NCI-H146 treated with DMSO at 0.1 percent for 48 hours (cell line): ENCODE data around the gene DAB2IP.

Experiments used
- DNase-seq: peaks from one replicate; lab custom pipeline; 2025; ENCODE audit not compliant: unreplicated experiment; lab: John Stamatoyannopoulos, UW

DAB2IP gene

DNA sequence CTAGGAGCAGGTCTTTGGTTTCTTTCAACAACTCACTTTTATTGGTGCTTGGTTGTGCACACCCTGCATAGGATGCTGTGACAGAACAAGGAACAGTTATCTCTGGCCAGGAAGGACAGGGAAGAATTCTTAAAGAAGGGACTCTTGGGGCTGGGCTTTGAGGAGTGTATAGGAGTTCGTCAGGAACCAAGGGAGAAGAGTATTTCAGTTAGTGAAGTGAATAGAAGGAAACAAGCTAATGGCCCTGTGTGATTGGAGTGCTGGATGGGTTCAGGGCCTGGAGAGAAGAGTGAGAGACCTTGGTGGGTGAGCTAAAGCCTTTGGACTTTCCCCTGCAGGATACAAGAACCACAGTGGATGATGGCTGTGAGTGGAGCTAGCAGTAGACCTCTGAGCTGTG lies 32.2 kb downstream of the DAB2IP start:
- DNase-seq: no peak

GRCh38 chr9:121684381-121685145 lies 33.1 kb downstream of the DAB2IP start:
- DNase-seq: no peak

DNA sequence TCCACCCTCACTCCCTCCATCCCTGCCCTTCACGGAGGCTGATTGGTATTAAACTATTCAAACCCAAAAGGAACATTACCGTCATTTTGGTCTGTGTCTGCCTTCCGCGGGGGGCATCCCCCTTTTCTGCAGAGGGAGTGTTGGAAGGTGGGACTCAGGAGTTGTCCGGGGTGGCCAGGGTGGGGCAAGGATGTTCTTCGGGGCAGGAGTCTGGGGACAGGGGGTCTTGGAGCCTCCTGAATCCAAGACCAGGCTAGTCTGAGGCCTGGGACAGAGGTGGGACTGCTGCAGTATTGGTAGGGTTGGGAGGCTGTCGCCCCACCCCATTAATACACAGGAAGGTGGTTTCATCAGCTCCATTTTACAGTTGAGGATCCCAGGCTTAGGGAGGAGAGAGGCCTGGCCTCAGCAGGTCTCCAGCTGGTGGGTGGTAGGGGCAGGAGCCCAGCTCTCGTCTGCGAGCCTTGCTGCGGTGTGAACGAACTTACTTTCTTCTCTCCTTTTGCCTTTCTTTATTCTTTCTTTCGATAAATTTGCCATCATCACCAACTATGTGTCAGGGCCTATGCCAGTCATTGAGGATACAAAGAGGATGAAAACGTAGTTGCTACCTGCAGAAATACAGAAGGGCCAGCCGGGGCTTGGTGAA lies 33.8 kb downstream of the DAB2IP start:
- DNase-seq: no peak

DNA sequence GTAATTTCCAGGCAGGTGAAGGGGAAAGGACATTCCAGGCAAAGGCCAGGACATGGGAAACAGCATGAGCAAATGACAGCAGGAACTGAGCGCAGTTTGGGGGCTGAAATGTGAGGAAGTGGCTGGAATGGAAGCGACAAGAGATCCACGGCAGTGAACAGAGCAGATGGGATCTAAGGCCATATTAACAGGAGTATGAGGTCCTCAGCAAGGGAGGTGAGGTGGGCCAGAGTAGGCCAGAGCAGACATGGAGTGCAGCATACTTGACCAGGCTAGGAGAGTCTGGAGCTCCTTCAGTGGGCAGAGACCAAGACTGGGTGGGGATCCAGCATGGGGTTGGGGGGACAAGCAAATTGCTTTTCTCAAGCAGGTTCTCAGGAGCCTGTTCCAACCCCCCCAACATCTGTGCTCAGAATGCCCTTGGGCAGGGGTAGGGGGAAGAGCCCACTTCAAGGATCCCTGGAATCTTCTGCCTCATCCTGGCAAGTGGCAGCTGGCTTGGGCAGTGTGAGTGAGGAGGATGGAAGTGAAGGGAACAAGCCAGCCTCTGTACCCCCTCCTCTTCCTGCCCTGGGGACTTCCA lies 34.5 kb downstream of the DAB2IP start:
- no peak for DNase-seq

DNA sequence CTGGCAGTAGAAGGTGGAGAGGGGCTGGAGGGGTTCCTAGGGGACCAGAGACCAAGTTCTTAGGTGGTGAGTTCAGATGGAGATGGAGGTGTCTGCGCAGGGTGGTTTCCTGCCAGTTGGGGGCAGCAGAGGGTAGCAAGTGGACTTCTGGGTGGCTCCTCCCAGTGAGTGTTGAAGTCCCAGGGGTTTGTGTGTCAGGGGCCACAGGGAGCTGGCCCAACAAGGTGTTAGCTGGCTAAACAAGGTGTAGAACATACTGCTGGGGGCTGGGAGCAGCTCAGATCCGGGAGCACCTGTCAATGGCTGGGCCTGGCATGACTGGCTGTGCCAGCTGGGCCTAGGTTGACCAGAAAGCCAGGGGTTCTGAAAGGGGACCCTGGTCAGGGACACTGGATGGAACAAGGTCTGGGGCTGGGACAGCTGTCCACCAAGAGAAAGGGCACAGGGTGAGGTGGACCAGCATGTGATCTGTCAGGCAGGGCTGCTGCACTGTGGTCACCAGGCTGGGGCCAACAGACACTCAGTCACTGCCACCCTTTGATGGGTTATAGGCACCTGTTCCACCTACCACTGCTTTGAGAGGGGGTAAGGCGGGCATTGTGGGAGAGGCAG lies 35.6 kb downstream of the DAB2IP start:
- DNase-seq: no peak

GRCh38 chr9:121688146-121688680 lies 36.8 kb downstream of the DAB2IP start:
- DNase-seq: no peak

DNA sequence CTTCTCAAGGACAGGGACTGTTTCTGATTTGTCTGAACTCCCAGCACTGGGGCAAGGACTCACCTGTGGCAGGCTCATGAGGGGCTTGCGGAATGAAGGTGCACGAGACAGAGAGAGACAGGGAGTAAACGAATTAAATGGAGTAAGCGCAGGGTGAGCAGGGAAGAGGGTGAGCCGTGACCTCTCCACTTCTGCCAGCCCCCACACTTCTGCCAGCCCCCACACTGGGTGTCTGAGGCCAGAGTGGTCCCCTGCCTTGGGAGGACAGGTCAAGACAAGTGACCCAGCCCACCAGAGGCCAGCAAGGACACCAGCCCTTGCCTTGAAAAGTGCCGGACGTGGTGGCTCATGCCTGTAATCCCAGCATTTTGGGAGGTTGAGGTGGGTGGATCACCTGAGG lies 37.2 kb downstream of the DAB2IP start:
- no peak for DNase-seq

- DNase-seq: no peak
Observed at GRCh38 chr9:121689461-121690157, 38.2 kb downstream of the DAB2IP start.

DNA sequence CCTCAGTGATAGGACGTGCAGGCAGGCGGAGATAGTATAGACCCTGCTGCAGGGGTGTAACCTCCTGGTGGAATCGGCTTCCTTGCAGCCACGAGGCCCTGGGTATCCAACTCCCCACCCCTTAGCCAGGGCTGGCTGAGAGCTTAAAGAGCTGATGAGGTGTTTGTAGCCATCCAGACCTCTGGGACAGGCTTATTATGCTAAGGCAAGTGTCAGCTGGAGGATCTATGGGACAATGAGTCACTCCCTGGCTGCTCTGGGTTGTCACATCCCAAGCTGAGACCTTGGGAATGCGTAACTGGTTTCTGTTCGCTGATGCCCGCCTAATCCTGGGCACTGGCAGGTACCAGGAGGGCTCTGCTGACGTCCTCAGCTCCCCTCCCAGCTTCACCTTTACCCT lies 38.9 kb downstream of the DAB2IP start:
- no peak for DNase-seq

GRCh38 chr9:121690766-121691165 lies 39.3 kb downstream of the DAB2IP start:
- no peak for DNase-seq

GRCh38 chr9:121691890-121692289 lies 40.5 kb downstream of the DAB2IP start:
- DNase-seq: no peak

DNA sequence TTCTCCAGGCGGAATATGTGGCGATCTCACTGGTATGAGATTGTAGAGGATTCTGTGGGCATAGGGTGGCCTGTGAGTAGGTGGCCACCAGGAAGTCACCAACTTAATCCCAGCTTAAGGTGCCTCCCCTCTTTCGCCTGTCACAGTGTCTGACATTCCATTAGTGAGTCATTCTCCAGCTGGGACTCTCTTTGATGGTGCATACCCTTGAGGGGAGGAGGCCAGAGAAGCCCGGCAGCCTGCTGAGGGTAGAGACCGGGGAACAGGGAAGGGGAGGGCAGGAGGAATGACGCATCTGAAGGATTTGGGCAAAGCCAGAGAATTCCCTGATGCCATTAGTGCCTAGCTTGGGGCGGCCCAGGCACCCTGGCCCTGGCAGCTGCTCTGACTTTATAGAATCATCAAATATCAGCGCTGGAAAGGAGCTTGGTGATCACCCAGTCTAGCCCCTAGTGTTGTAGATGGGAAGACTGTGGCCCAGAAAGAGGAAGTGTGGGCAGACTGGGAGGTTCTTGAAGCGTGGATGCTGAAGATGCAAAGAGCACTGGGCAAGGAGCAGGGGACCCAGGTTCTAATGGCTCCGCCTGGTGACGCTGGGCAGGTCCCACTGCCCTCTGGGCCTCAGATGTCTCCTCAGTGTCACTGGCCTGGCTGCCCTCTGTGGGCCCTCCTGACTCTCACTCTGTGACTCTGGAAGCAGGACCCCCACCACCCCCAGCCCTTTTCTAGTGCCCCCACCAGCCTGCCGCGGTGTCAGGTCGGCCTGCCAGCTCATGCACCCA lies 41.4 kb downstream of the DAB2IP start:
- no peak for DNase-seq

GRCh38 chr9:121693388-121693670 lies 41.9 kb downstream of the DAB2IP start:
- no peak for DNase-seq

- DNase-seq: no peak
Observed at GRCh38 chr9:121694001-121694400, 42.6 kb downstream of the DAB2IP start.

DNA sequence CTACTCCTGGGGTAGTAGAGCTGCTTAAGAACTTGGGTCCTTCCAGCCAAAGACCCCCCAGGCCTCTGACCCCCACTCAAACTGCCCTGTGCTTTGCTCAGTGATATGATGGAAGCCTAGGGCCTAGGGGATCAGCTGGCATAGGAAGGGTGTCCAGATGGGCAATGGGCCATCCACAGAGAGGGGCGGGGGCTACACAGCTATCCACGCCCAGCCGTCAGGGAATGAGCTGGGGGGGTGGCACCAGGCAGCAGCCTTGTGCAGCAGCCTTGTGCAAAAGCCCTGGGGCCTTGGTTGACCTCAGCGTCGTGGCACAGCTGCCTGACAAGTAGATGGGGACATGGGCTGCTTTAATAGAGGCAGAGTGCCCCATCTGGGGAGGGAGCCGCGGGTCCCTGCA lies 43.2 kb downstream of the DAB2IP start:
- DNase-seq: no peak

DNA sequence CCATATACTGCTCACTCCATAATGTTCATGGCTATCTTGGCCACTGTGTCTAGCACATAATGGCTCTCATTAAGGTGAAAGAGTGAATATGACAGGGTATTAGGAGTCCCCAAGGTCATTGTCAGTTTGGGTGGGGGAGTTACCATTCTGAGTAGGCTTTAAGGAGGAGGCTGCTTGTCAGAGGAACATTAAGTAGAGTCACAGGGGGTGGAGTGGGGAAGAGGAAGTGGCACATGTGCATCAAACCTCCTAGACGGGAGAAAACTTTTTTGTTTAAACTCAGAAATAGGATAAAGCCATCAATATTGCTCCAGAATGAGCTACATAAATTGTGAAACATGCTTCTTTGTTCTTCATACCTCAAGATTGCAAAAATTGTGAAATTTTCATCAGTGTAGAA lies 45.5 kb downstream of the DAB2IP start:
- no peak for DNase-seq

DNA sequence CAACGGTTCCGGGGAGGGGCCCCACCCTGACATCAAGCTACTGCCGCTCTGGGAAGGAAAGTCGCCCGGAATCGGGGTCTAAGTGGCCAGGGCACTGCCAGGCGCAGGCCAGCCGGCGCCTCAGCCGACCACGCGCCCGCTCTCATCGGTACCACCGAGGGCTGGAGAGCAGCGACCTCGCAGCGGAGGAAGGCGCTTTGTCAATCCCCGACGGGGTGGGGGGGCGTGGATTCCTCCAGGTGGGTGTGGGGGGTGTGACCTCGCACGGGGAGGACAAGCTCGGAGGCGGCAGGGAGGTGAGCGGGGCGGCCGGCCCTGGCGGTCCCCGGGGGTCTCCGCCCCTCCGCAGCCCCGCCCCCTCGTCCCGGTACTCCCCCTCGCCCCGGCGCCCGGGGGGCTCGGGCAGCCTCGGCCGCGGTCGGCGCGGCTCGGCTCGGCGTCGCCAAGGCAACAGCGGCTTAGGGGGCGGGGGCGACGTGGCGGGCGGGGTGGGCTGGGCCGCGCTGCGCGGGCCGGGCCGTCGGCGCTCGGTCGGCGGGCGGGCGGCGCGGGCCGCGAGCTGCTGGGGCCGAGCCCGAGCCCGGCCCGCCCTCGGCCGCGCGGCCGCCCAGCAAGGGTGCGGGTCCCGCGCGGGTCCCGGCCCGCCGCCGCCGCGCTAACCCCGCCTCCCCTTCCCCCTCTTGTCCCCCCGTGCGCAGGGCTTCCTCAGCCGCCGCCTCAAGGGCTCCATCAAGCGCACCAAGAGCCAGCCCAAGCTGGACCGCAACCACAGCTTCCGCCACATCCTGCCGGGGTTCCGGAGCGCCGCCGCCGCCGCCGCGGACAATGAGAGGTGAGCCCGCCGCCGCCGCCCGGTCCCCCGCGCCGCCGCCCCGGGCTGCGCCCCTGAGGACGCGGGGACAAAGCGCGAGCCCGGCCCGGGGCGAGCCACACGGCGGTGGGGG lies 47.5 kb downstream of the DAB2IP start:
- no peak for DNase-seq

DNA sequence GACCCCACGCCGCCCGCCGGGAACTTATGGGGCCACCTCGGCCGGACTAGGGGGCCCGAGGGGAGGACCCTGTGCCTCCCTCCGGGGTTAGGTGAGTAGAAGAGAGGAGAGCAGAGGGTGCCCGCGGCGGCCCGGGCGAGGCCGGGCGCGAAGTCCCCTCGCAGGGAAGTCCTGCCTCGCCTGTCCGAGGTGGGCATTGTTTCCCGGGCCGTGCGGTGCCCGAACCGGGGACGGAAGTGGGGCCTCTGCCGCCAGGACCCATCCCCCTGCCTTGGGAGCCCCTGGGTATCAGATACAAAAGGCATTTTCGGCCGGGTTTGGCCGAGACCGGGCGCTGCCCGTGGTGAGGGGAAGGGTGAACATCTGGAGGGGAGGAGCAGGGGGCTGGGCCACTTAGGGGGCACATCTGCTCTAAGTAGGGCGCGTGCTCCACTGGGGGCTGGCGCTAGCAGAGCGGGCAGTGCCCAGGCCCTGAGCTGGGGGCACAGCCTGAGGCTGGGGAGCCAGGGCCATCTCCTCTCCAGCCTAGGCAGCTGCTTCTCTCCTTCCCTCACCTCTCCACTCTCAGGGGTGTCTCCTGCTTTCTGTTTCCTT lies 48.2 kb downstream of the DAB2IP start:
- DNase-seq: no peak

- no peak for DNase-seq
Observed at GRCh38 chr9:121700165-121700831, 48.9 kb downstream of the DAB2IP start.
